H1 (cell line): ENCODE data around the gene EFNA3. TPM values are rescaled to one million over a fixed set of nuclear protein-coding genes. Genes with fewer than 3 reads are reported as not detected.

Source experiments
- CTCF ChIA-PET: fragments of 300-600 bp; sonication (Branson Sonifier 250); formaldehyde crosslinking; loops from one replicate; lab custom pipeline; 2021; ENCODE audit not compliant: partially characterized antibody; lab: Charles Lee
- POLR2A ChIA-PET: fragments of 300-600 bp; sonication (Branson Sonifier 250); formaldehyde crosslinking; loops from one replicate; lab custom pipeline; 2021; ENCODE audit warnings: inconsistent platforms; ENCODE audit not compliant: partially characterized antibody; lab: Charles Lee
- DNase-seq, 2 experiments: peaks; one replicate each; pipeline versions ENCODE4 v3.0.0 to v3.0.0-alpha.2; 2010 to 2022; ENCODE audit warnings: low spot score in 2 of 2, low read depth in 1 of 2, mixed read lengths in 1 of 2
- FAIRE-seq: peaks from 2 replicates; lab custom pipeline; 2011; peaks lifted over from hg19 to GRCh38; lab: Jason Lieb, UNC
- H2AFZ ChIP-seq: 2 replicates; pipeline ENCODE4 v1.8.1; 2012; ENCODE audit warnings: low read length, inconsistent platforms
- H2AK5ac ChIP-seq: 2 replicates; pipeline ENCODE4 v1.6.1; 2013; ENCODE audit warnings: low read depth, low read length
- H2BK120ac ChIP-seq: replicated peaks from 2 replicates; pipeline ENCODE3; 2013; ENCODE audit warnings: low read depth, low read length, inconsistent platforms
- H2BK12ac ChIP-seq: 2 replicates; pipeline ENCODE4 v1.6.1; 2013; ENCODE audit warnings: low read depth, low read length
- H2BK15ac ChIP-seq: 2 replicates; pipeline ENCODE4 v1.6.1; 2013; ENCODE audit warnings: low read length
- H2BK20ac ChIP-seq: 2 replicates; pipeline ENCODE4 v1.6.1; 2013; ENCODE audit warnings: low read length
- H2BK5ac ChIP-seq: 2 replicates; pipeline ENCODE4 v1.6.1; 2013; ENCODE audit warnings: low read depth, low read length
- H3K14ac ChIP-seq: 2 replicates; pipeline ENCODE4 v1.6.1; 2013; ENCODE audit warnings: inconsistent platforms; ENCODE audit not compliant: insufficient read length
- H3K18ac ChIP-seq: 2 replicates; pipeline ENCODE4 v1.6.1; 2013; ENCODE audit warnings: low read length; ENCODE audit errors: extremely low read depth
- H3K23ac ChIP-seq: 2 replicates; pipeline ENCODE4 v1.6.1; 2013; ENCODE audit warnings: inconsistent platforms; ENCODE audit not compliant: insufficient read length
- H3K23me2 ChIP-seq: 2 replicates; pipeline ENCODE4 v1.6.1; 2013; ENCODE audit warnings: low read depth, low read length
- H3K27ac ChIP-seq: 2 replicates; pipeline ENCODE4 v1.6.1; 2011; ENCODE audit warnings: low read depth, low read length, inconsistent platforms
- H3K27me3 ChIP-seq, 4 experiments: replicated peaks in 1 of 4; 1 replicate in 1 of 4; 2 replicates in 3 of 4; pipeline versions ENCODE4 v1.6.1 to v1.8.1; 2011 to 2013; ENCODE audit warnings: low read length in 3 of 4, mild to moderate bottlenecking in 3 of 4, inconsistent platforms in 2 of 4, mixed read lengths in 2 of 4, moderate library complexity in 1 of 4; ENCODE audit not compliant: control insufficient read depth in 3 of 4, insufficient read depth in 3 of 4; ENCODE audit errors: extremely low read depth in 1 of 4
- H3K36me3 ChIP-seq, 4 experiments: 2 replicates each; pipeline versions ENCODE4 v1.6.1 to v1.8.1; 2011 to 2013; ENCODE audit warnings: mild to moderate bottlenecking in 4 of 4, low read length in 3 of 4, moderate library complexity in 2 of 4, control low read depth in 1 of 4, inconsistent platforms in 1 of 4; ENCODE audit not compliant: insufficient read depth in 4 of 4, control insufficient read depth in 2 of 4
- H3K4ac ChIP-seq: replicated peaks from 2 replicates; pipeline ENCODE3; 2013; ENCODE audit warnings: low read length, low read depth, mixed read lengths, inconsistent platforms; ENCODE audit not compliant: insufficient read length
- H3K4me1 ChIP-seq, 4 experiments: replicated peaks in 1 of 4; 1 replicate in 1 of 4; 2 replicates in 3 of 4; pipeline versions ENCODE4 v1.6.1 to v1.8.1; 2011 to 2013; ENCODE audit warnings: low read length in 3 of 4, inconsistent platforms in 2 of 4, mixed read lengths in 1 of 4; ENCODE audit not compliant: insufficient read depth in 4 of 4, control insufficient read depth in 3 of 4
- H3K4me2 ChIP-seq, 2 experiments: 2 replicates each; pipeline versions ENCODE4 v1.6.1 to v1.8.1; 2011 to 2013; ENCODE audit warnings: low read depth in 2 of 2, low read length in 2 of 2, control low read depth in 1 of 2, inconsistent platforms in 1 of 2, mild to moderate bottlenecking in 1 of 2; ENCODE audit not compliant: insufficient read depth in 1 of 2
- H3K4me3 ChIP-seq, 4 experiments: fragments of 200-600, 300-600 bp in 1 of 4; sonication (generic), shearing (Covaris generic), sonication (Bioruptor Twin) in 1 of 4; 2 replicates each; pipeline versions ENCODE4 v1.5.1 to v1.8.1; 2011 to 2016; ENCODE audit warnings: low read length in 4 of 4, low read depth in 3 of 4, control low read depth in 2 of 4, inconsistent platforms in 2 of 4, mild to moderate bottlenecking in 2 of 4, mixed read lengths in 1 of 4, moderate library complexity in 1 of 4; ENCODE audit not compliant: insufficient read depth in 2 of 4; ENCODE audit errors: extremely low read depth in 1 of 4
- H3K56ac ChIP-seq: replicated peaks from 2 replicates; pipeline ENCODE3; 2013; ENCODE audit warnings: low read depth, mild to moderate bottlenecking, mixed read lengths, low read length, inconsistent platforms; ENCODE audit not compliant: insufficient read length
- H3K79me1 ChIP-seq: 2 replicates; pipeline ENCODE4 v1.6.1; 2013; ENCODE audit warnings: low read depth, low read length, control low read depth
- H3K79me2 ChIP-seq, 2 experiments: 2 replicates each; pipeline versions ENCODE4 v1.6.1 to v1.8.1; 2012 to 2013; ENCODE audit warnings: low read length in 2 of 2, mild to moderate bottlenecking in 2 of 2, inconsistent platforms in 1 of 2; ENCODE audit not compliant: insufficient read depth in 2 of 2, control insufficient read depth in 1 of 2
- H3K9ac ChIP-seq, 4 experiments: replicated peaks in 1 of 4; 1 replicate in 1 of 4; 2 replicates in 3 of 4; pipeline versions ENCODE4 v1.6.1 to v1.8.1; 2011 to 2013; ENCODE audit warnings: low read depth in 3 of 4, low read length in 3 of 4, control low read depth in 2 of 4, mild to moderate bottlenecking in 2 of 4, moderate library complexity in 2 of 4, inconsistent platforms in 1 of 4; ENCODE audit errors: extremely low read depth in 1 of 4
- H3K9me3 ChIP-seq, 2 experiments: 2 replicates each; pipeline versions ENCODE4 v1.6.1 to v1.8.1; 2012 to 2013; ENCODE audit warnings: mild to moderate bottlenecking in 2 of 2, moderate library complexity in 2 of 2, control low read depth in 1 of 2, inconsistent platforms in 1 of 2, low read depth in 1 of 2, low read length in 1 of 2, mixed read lengths in 1 of 2; ENCODE audit not compliant: insufficient read depth in 2 of 2
- H4K20me1 ChIP-seq, 2 experiments: replicated peaks in 1 of 2; 2 replicates each; pipeline versions ENCODE3 to v1.8.1; 2011 to 2013; ENCODE audit warnings: inconsistent platforms in 2 of 2, low read length in 2 of 2, mild to moderate bottlenecking in 1 of 2; ENCODE audit not compliant: insufficient read depth in 2 of 2, control insufficient read depth in 1 of 2
- H4K5ac ChIP-seq: 2 replicates; pipeline ENCODE4 v1.6.1; 2013; ENCODE audit warnings: low read length, low read depth, mixed read lengths, inconsistent platforms; ENCODE audit not compliant: insufficient read length
- H4K8ac ChIP-seq: 2 replicates; pipeline ENCODE4 v1.8.0; 2013; ENCODE audit warnings: mild to moderate bottlenecking, moderate library complexity, low read length, inconsistent platforms; ENCODE audit not compliant: insufficient read depth; ENCODE audit errors: extremely low read depth
- H4K91ac ChIP-seq: replicated peaks from 2 replicates; pipeline ENCODE3; 2013; ENCODE audit warnings: low read length, mixed read lengths, inconsistent platforms; ENCODE audit not compliant: insufficient read length
- BCL11A ChIP-seq, 2 experiments: IDR thresholded peaks; one replicate each; pipeline ENCODE4 v1.6.1; 2011; ENCODE audit warnings: low read depth in 2 of 2, low read length in 2 of 2, mild to moderate bottlenecking in 2 of 2
- CBX8 ChIP-seq: fragments of 300-800, 300-1000 bp; sonication (generic); IDR thresholded peaks from 2 replicates; pipeline ENCODE4 v1.7.1; 2016; ENCODE audit warnings: low read depth, low read length, borderline replicate concordance
- EZH2 ChIP-seq: fragments of 200-600 bp; sonication (generic); IDR thresholded peaks from 2 replicates; pipeline ENCODE4 v1.7.1; 2012; ENCODE audit warnings: low read depth, mild to moderate bottlenecking, moderate library complexity, low read length, inconsistent platforms; ENCODE audit not compliant: severe bottlenecking
- GABPA ChIP-seq: IDR thresholded peaks from 2 replicates; pipeline ENCODE4 v1.6.1; 2011; ENCODE audit warnings: mild to moderate bottlenecking, low read length, moderate library complexity, borderline replicate concordance; ENCODE audit not compliant: insufficient read depth
- HDAC6 ChIP-seq: IDR thresholded peaks from one replicate; pipeline ENCODE4 v1.7.1; 2012; ENCODE audit warnings: low read depth, mild to moderate bottlenecking, inconsistent platforms, low read length, moderate library complexity
- KDM4A ChIP-seq: IDR thresholded peaks from one replicate; pipeline ENCODE4 v1.7.1; 2012; ENCODE audit warnings: low read depth, mild to moderate bottlenecking, moderate library complexity, low read length, inconsistent platforms; ENCODE audit not compliant: severe bottlenecking
- MAX ChIP-seq: IDR thresholded peaks from 2 replicates; pipeline ENCODE4 v1.6.1; 2012; ENCODE audit warnings: inconsistent platforms
- PHF8 ChIP-seq: fragments of 200-600 bp; sonication (generic); conservative IDR thresholded peaks from 2 replicates; pipeline ENCODE4 v1.7.1; 2012; ENCODE audit warnings: low read depth, mild to moderate bottlenecking, inconsistent platforms, low read length, moderate library complexity
- POLR2AphosphoS5 ChIP-seq: IDR thresholded peaks from 2 replicates; pipeline ENCODE4 v1.6.1; 2011; ENCODE audit warnings: low read depth, low read length
- RBBP5 ChIP-seq: IDR thresholded peaks from 2 replicates; pipeline ENCODE4 v1.7.1; 2012; ENCODE audit warnings: low read depth, mild to moderate bottlenecking, inconsistent platforms, low read length, moderate library complexity, borderline replicate concordance
- SIX5 ChIP-seq: IDR thresholded peaks from 2 replicates; pipeline ENCODE4 v1.6.1; 2011; ENCODE audit warnings: mild to moderate bottlenecking, low read depth, low read length
- SP2 ChIP-seq: IDR thresholded peaks from 2 replicates; pipeline ENCODE4 v1.6.1; 2012; ENCODE audit warnings: mild to moderate bottlenecking, low read length, inconsistent platforms
- TAF1 ChIP-seq: IDR thresholded peaks from 2 replicates; pipeline ENCODE4 v1.6.1; 2011; ENCODE audit warnings: mild to moderate bottlenecking, low read depth, low read length
- TBP ChIP-seq: IDR thresholded peaks from 2 replicates; pipeline ENCODE4 v1.6.1; 2011; ENCODE audit warnings: low read depth, low read length, improper control_type of control experiment
- WGBS, 2 experiments: shearing (Covaris generic) in 1 of 2; methylation state at CpG; one replicate each; pipeline versions ENCODE4 v1.1.6 to v1.1.7; 2013 to 2015; ENCODE audit warnings: low lambda C conversion rate in 2 of 2, mixed read lengths in 2 of 2, inconsistent platforms in 1 of 2, low coverage in 1 of 2, missing lambda C conversion rate in 1 of 2; ENCODE audit not compliant: insufficient replicate concordance in 2 of 2, insufficient coverage in 1 of 2, insufficient read length in 1 of 2; ENCODE audit errors: extremely low coverage in 1 of 2, missing lambda C conversion rate in 1 of 2; 5-methylcytosine and 5-hydroxymethylcytosine counted together
- polyA plus RNA-seq, 7 experiments: library from polyadenylated mRNA; depleted of rRNA in 3 of 7; stranded (reverse) in 5 of 7; unstranded in 2 of 7; fragments of >200 nt in 5 of 7; fragments of 200-250 nt in 2 of 7; gene quantifications; 1 replicate in 5 of 7; 2 replicates in 1 of 7; 4 replicates in 1 of 7; pipeline versions ENCODE4 v1.2.1 to v1.2.3, GENCODE V29; 2011 to 2013; ENCODE audit warnings: missing spikeins in 2 of 7, mixed read lengths in 2 of 7
- total RNA-seq: library from RNA; stranded (reverse); fragmentation: NEBNext Ultra II Directional; extraction: Animal tissue kit (Norgen Biotek cat#: 25700); gene quantifications from 2 replicates; pipeline ENCODE4 v1.2.1, GENCODE V29; 2021

The EFNA3 gene
- total and polyA plus RNA-seq, 2 of the 8 experiments (the other 6 are each of a cell fraction or from before 2014, with no cell fraction given) = 10.8 to 13.8 TPM

- FAIRE-seq = no peak
- POLR2A ChIA-PET = interaction anchor here (0.6 to 0.9 kb wide), 2 partner anchors 8 to 26 kb away, joined by 3 to 4 read pairs; no protein-coding TSS in a partner anchor
- TF ChIP-seq TAF1 = no peak
- TF ChIP-seq RBBP5 = no peak
- TF ChIP-seq BCL11A (IDR thresholded peaks at IDR 0.05; ENCODE audit: low read depth in 2 of 2, low read length in 2 of 2) = no peak
- no peak for TF ChIP-seq SIX5
- no peak for TF ChIP-seq MAX
- TF ChIP-seq EZH2 = no peak
- TF ChIP-seq POLR2AphosphoS5 = no peak
- no peak for TF ChIP-seq KDM4A
- TF ChIP-seq SP2 = no peak
- no peak for TF ChIP-seq CBX8
- TF ChIP-seq PHF8 = no peak
- TF ChIP-seq GABPA = no peak
- no peak for TF ChIP-seq TBP
- no peak for TF ChIP-seq HDAC6
Measured at GRCh38 chr1:155103325-155103724, 24.7 kb downstream of the EFNA3 start.

More at GRCh38 chr1:155103325-155103724, 24.7 kb downstream of the EFNA3 start:
- Histone ChIP-seq H3K9ac (no peak overlapping the region), H4K8ac (no peak overlapping the region), H3K36me3 (no peaks in the 10 kb centered on the region), H3K56ac (no peak overlapping the region), H2BK5ac (no peak overlapping the region), H2AFZ (no peak overlapping the region), H3K4me2 (no peak overlapping the region), H3K27me3 (no peaks in the 10 kb centered on the region), H4K20me1 (peaks cover 0 to 4% of the 10 kb centered on the region in 2 experiments), H3K14ac (no peak overlapping the region), H3K9me3 (no peaks in the 10 kb centered on the region), H3K4me3 (no peak overlapping the region), H2BK20ac (no peak overlapping the region), H4K5ac (no peak overlapping the region), H2BK12ac (no peak overlapping the region), H4K91ac (no peak overlapping the region), H3K27ac (no peak overlapping the region), H2BK120ac (no peak overlapping the region), H2AK5ac (no peak overlapping the region), H3K23ac (no peak overlapping the region), H3K18ac (no peak overlapping the region), H3K79me1 (no peaks in the 10 kb centered on the region), H3K79me2 (no peaks in the 10 kb centered on the region), H3K4ac (no peak overlapping the region), H3K4me1 (no peaks in the 10 kb centered on the region), H2BK15ac (no peak overlapping the region), H3K23me2 (no peaks in the 10 kb centered on the region)
- WGBS, 2 experiments = 86% methylated on average over 9 of the region's 9 CpGs; no CpG with 5 or more reads in 1 of the 2 experiments
- no peak for DNase-seq
- CTCF ChIA-PET = interaction anchor here (1.0 to 2.9 kb wide), 2 partner anchors 12 to 22 kb away, joined by 3 to 12 read pairs; no protein-coding TSS in a partner anchor
